Esophagus squamous epithelium (tissue), 4 donors: ENCODE results near the gene ARHGAP11A.

Experiments
- POLR2A ChIP-seq, 4 donors: fragments of 450-650 bp; IDR thresholded peaks; one replicate each; pipeline ENCODE4 v1.6.1; 2017; ENCODE audit warnings: antibody characterized with exemption in 4 of 4, mild to moderate bottlenecking in 4 of 4, moderate library complexity in 3 of 4
- TF ChIP-seq, protein P1 (sequence below), 6 experiments: fragments of 450-650 bp in 4 of 6; fragments of 200-600 bp in 2 of 6; sonication (generic) in 2 of 6; IDR thresholded peaks; one replicate each; pipeline ENCODE4 v1.5.1; 2016 to 2019; ENCODE audit warnings: antibody characterized with exemption in 6 of 6, mild to moderate bottlenecking in 4 of 6, moderate library complexity in 4 of 6

- TF ChIP-seq, protein P1, sequence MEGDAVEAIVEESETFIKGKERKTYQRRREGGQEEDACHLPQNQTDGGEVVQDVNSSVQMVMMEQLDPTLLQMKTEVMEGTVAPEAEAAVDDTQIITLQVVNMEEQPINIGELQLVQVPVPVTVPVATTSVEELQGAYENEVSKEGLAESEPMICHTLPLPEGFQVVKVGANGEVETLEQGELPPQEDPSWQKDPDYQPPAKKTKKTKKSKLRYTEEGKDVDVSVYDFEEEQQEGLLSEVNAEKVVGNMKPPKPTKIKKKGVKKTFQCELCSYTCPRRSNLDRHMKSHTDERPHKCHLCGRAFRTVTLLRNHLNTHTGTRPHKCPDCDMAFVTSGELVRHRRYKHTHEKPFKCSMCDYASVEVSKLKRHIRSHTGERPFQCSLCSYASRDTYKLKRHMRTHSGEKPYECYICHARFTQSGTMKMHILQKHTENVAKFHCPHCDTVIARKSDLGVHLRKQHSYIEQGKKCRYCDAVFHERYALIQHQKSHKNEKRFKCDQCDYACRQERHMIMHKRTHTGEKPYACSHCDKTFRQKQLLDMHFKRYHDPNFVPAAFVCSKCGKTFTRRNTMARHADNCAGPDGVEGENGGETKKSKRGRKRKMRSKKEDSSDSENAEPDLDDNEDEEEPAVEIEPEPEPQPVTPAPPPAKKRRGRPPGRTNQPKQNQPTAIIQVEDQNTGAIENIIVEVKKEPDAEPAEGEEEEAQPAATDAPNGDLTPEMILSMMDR (IDR thresholded peaks at IDR 0.05): peak; percentile 47 to 92 (median 85)
- TF ChIP-seq POLR2A (IDR thresholded peaks at IDR 0.05): no peak
These were observed 36.0 kb downstream of the ARHGAP11A start for GRCh38 chr15:32651229-32651837.
